ENCODE results near the gene IGSF22.

The IGSF22 gene

GRCh38 chr11:18726040-18726439, at the start of gene IGSF22:
TSS of gene IGSF22 (minus strand) at chr11:18726188. CDS start at chr11:18724236, 1,952 bp downstream.
- peak in 1 of 56 donors; percentile 24 for DNase-seq

GRCh38 chr11:18774801-18775200, 48.8 kb upstream of the IGSF22 start:
- DNase-seq, result no peak

GRCh38 chr11:18773681-18774080, 47.7 kb upstream of the IGSF22 start:
- no peak for DNase-seq

GRCh38 chr11:18773104-18773503, 47.1 kb upstream of the IGSF22 start:
- DNase-seq, result no peak

- DNase-seq, result peak in 3 of 56 donors; percentile 14 to 22 (median 17)
These were observed 46.2 kb upstream of the IGSF22 start for GRCh38 chr11:18772211-18772610.

GRCh38 chr11:18771266-18772035, 45.5 kb upstream of the IGSF22 start:
- peak in 26 of 56 donors; percentile 15 to 83 (median 54) for DNase-seq

GRCh38 chr11:18770479-18771125, 44.6 kb upstream of the IGSF22 start:
- DNase-seq, result no peak

- no peak for DNase-seq
These were observed 43.9 kb upstream of the IGSF22 start for GRCh38 chr11:18769802-18770456.

- DNase-seq, result peak in 1 of 56 donors; percentile 21
These were observed 43.0 kb upstream of the IGSF22 start for GRCh38 chr11:18768978-18769377.

GRCh38 chr11:18768472-18768901, 42.5 kb upstream of the IGSF22 start:
- no peak for DNase-seq

- no peak for DNase-seq
These were observed 40.0 kb upstream of the IGSF22 start for GRCh38 chr11:18766015-18766414.

- DNase-seq, result no peak
These were observed 39.6 kb upstream of the IGSF22 start for GRCh38 chr11:18765554-18765953.

GRCh38 chr11:18761741-18762140, 35.8 kb upstream of the IGSF22 start:
- peak in 32 of 56 donors; percentile 17 to 82 (median 50) for DNase-seq

- peak in 1 of 56 donors; percentile 29 for DNase-seq
These were observed 35.2 kb upstream of the IGSF22 start for GRCh38 chr11:18761144-18761543.

- DNase-seq, result no peak
These were observed 31.8 kb upstream of the IGSF22 start for GRCh38 chr11:18757811-18758210.

- no peak for DNase-seq
These were observed 30.9 kb upstream of the IGSF22 start for GRCh38 chr11:18756889-18757288.

- no peak for DNase-seq
These were observed 28.3 kb upstream of the IGSF22 start for GRCh38 chr11:18754308-18754707.

GRCh38 chr11:18752502-18752901, 26.5 kb upstream of the IGSF22 start:
- DNase-seq, result peak in 1 of 56 donors; percentile 11

- no peak for DNase-seq
These were observed 25.0 kb upstream of the IGSF22 start for GRCh38 chr11:18750944-18751343.

GRCh38 chr11:18749681-18750319, 23.8 kb upstream of the IGSF22 start:
- DNase-seq, result peak in 44 of 56 donors; percentile 12 to 81 (median 37)

GRCh38 chr11:18748766-18749365, 22.9 kb upstream of the IGSF22 start:
- peak in 39 of 56 donors; percentile 13 to 92 (median 57) for DNase-seq
